HG02763 (cell line): Measurements from ENCODE around the gene LHX5.

Experiments
- ATAC-seq: cut with Tn5 transposase; IDR thresholded peaks from one replicate; pipeline ENCODE4 v1.9.1; 2021; ENCODE audit warnings: mild to moderate bottlenecking, moderate library complexity; ENCODE audit not compliant: unreplicated experiment

LHX5 gene

DNA sequence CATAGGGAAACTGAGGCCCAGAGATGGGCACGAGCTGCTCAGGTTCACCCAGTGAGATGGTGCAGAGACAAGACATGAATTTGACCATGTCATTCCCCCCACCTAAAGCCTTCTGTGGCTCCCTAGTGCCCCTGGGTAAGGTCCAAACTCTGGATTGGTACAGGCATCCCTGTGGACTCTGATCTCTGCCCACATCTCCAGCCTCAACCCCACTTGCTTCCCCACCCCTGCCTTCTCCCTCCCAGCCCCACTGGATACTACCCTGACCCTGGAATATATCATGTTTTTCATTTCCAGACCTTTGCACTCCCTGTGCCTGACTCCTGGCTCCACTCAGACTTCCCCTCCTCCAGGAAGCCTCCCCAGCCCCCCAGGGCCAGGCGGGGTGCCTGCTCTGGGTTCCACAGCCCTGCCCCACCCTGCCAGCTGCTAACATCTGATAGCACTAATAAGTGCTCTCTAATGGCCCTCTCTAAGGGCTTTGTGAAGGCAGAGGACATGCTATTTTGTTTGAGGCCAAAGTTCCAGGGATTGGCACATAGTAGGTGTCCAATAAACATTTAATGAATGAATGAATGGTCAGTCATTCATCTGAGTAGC lies 50.6 kb downstream of the LHX5 start:
- ATAC-seq, result no peak

DNA sequence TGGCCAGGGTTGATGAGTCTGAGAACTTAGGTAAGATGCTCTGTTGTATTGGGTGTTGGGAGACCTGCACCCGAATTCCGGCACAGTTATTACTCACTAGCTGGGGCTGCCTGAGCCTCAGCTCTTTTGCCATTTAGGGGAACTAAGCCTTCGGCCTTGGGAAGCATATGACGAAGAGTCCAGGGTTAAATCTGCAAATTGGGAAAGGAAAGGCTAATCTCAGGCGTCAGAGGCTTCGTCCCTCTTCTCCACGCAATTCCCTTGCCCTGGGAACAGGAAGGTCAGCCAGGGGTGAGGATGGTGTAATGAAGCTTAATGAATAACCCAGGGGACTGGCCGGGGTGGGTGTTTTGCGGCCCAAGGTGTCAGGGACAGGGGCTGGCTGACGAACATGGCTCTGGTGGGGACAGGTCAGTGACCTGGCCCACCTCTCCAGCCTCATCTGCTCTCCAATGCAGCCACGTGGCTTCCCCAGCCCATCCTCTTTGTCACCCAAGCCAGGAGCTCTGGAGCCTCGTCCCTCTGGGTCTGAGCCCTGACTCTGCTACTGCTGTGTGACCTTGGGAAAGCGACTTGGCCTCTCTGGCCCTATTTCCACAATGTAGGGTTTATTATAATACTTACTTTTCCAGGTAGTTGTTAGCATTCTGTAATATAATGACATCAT lies 53.3 kb downstream of the LHX5 start:
- ATAC-seq, result no peak

DNA sequence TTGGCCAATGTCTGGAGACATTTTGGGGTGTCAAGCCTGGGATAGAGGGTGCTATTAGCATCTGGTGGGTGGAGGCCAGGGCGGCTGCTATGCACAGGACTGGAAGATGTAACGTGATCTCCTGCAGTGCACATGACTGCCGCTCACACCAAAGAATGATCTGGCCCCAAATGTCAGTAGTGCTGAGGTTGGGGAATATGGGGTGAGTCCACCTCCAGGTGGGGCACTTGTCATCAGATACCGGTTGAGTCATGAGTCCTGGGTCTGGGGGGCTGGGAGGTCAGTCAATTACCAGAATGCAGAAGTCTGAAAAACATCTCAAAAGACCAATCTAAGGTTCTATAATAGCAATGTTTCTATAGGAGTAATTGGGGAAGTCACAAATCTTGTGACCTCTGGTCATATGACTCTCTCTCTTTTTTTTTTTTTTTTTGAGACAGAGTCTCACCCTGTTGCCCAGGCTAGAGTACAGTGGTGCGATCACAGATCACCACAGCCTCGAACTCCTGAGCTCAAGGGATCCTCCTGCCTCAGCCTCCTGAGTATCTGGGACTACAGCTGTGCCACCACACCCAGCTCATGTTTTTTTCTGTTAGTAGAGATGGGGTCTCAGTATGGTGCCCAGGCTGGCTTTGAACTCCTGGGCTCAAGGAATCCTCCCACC lies 55.4 kb downstream of the LHX5 start:
- no peak for ATAC-seq

DNA sequence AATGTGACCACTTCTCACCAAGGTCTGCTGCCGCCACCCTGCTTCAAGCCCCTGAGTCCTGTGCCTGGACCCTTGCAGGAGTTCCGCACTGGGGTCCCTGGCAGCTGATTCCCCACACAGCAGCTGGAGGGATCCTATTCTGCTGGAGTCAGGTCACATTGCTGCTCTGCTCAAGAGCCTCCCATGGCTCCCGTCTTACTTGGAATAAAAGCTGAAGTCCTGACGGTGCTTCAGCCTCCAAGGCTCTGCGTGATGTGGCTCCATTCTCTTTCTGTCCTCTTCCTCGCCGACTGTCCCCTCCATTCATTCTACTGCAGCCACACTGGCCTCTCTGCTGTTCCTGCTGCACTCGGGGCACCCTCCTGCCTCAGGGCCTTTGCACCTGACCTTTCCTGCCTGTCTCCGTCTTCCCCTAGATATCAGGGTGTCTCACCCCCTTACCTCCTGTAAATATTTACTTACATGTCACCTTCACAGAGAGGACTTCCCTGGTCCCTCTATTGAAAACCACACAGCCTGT lies 57.1 kb downstream of the LHX5 start:
- ATAC-seq, result no peak

DNA sequence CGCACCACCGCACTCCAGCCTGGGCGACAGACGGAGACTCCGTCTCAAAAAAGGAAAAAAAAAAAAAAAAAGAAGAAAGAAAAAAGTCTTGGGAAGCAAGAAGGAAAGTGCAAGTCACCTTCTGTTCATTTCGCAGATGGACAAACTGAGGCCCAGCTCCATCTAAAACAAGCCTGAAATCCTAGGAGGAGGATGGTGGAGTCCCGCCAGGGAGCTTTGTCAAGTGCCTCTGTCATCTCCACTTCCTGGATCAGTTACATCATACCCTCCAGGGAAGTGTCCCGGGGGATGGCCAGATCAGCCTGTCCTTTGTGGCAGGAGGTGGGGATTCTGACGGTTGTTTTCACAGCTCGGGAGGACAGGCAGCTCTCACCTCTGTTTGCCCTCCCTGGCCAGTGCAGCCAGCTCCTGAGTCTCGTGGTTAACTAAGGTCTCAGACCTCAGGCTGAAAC lies 58.2 kb downstream of the LHX5 start:
- no peak for ATAC-seq
